OCI-LY3 (cell line): ENCODE data around the gene FBN2.

Source experiments
- H2AFZ ChIP-seq: fragments of 200-600, 300-600 bp; shearing (Covaris generic); 2 replicates; pipeline ENCODE4 v1.6.0; 2014; ENCODE audit warnings: antibody characterized with exemption, low read depth, low read length
- H3K27ac ChIP-seq: fragments of 200-600, 300-600 bp; sonication (generic); 2 replicates; pipeline ENCODE4 v1.5.1; 2014; ENCODE audit warnings: mild to moderate bottlenecking, low read length, moderate library complexity, mixed read lengths
- H3K27me3 ChIP-seq: fragments of 200-600, 300-600 bp; sonication (generic); 2 replicates; pipeline ENCODE4 v1.6.1; 2014; ENCODE audit warnings: low read depth, low read length, mixed read lengths
- H3K36me3 ChIP-seq: fragments of 200-600, 300-600 bp; sonication (generic); replicated peaks from 2 replicates; pipeline ENCODE3; 2014; ENCODE audit warnings: low read depth, low read length, mixed read lengths
- H3K4me1 ChIP-seq: fragments of 300-600, 200-600 bp; sonication (generic); 2 replicates; pipeline ENCODE4 v1.6.1; 2014; ENCODE audit warnings: low read length, mixed read lengths
- H3K4me2 ChIP-seq: fragments of 200-600, 300-600 bp; sonication (generic); 2 replicates; pipeline ENCODE4 v1.6.1; 2014; ENCODE audit warnings: low read length, mixed read lengths
- H3K4me3 ChIP-seq: fragments of 300-600, 200-600 bp; sonication (generic); 2 replicates; pipeline ENCODE4 v1.5.1; 2014; ENCODE audit warnings: antibody characterized with exemption, mild to moderate bottlenecking, low read length, moderate library complexity
- H3K79me2 ChIP-seq: fragments of 300-600, 200-600 bp; shearing (Covaris generic); 2 replicates; pipeline ENCODE4 v1.6.1; 2014; ENCODE audit warnings: mild to moderate bottlenecking, low read length, mixed read lengths
- H3K9ac ChIP-seq: fragments of 300-600, 200-600 bp; shearing (Covaris generic); 2 replicates; pipeline ENCODE4 v1.6.0; 2014; ENCODE audit warnings: mild to moderate bottlenecking, low read length, moderate library complexity
- H3K9me3 ChIP-seq: fragments of 200-600, 300-600 bp; shearing (Covaris generic); 2 replicates; pipeline ENCODE4 v1.6.1; 2014; ENCODE audit warnings: low read length, mixed read lengths; ENCODE audit not compliant: insufficient read depth
- H4K20me1 ChIP-seq: fragments of 200-600, 300-600 bp; sonication (generic); 2 replicates; pipeline ENCODE4 v1.6.1; 2016; ENCODE audit warnings: low read length, mixed read lengths; ENCODE audit not compliant: insufficient read depth
- CTCF ChIP-seq: fragments of 200-600, 300-600 bp; sonication (generic); IDR thresholded peaks from 2 replicates; pipeline ENCODE4 v1.5.1; 2014; ENCODE audit warnings: antibody characterized with exemption, low read length, low read depth
- EZH2phosphoT487 ChIP-seq: fragments of 200-600 bp; shearing (Covaris generic); IDR thresholded peaks from 2 replicates; pipeline ENCODE4 v1.6.1; 2018; ENCODE audit warnings: antibody characterized with exemption, mixed run types, low read depth

FBN2 gene

GRCh38 chr5:128408622-128409021 lies 129.4 kb downstream of the FBN2 start:
- no peak overlapping the region for H3K4me3 ChIP-seq
- H3K79me2 ChIP-seq: no peaks in the 10 kb centered on the region
- H3K4me1 ChIP-seq: no peaks in the 10 kb centered on the region
- no peaks in the 10 kb centered on the region for H3K36me3 ChIP-seq
- no peak overlapping the region for H3K4me2 ChIP-seq
- H4K20me1 ChIP-seq: no peaks in the 10 kb centered on the region
- H3K27me3 ChIP-seq: no peaks in the 10 kb centered on the region
- TF ChIP-seq CTCF (no peak), EZH2phosphoT487 (no peak)
- H2AFZ ChIP-seq: no peak overlapping the region
- H3K9ac ChIP-seq: no peak overlapping the region
- H3K27ac ChIP-seq: no peak overlapping the region
- no peaks in the 10 kb centered on the region for H3K9me3 ChIP-seq

- Histone ChIP-seq H3K36me3 (no peaks in the 10 kb centered on the region), H3K4me3 (no peak overlapping the region), H3K27me3 (no peaks in the 10 kb centered on the region), H3K9ac (no peak overlapping the region), H2AFZ (no peak overlapping the region), H4K20me1 (no peaks in the 10 kb centered on the region), H3K79me2 (no peaks in the 10 kb centered on the region), H3K9me3 (no peaks in the 10 kb centered on the region), H3K27ac (no peak overlapping the region), H3K4me2 (no peak overlapping the region), H3K4me1 (no peaks in the 10 kb centered on the region)
- no peak for TF ChIP-seq EZH2phosphoT487
- no peak for TF ChIP-seq CTCF
These were observed 130.1 kb downstream of the FBN2 start for GRCh38 chr5:128407944-128408343.

- no peak overlapping the region for H3K4me3 ChIP-seq
- no peaks in the 10 kb centered on the region for H3K27me3 ChIP-seq
- H3K9me3 ChIP-seq: no peaks in the 10 kb centered on the region
- TF ChIP-seq EZH2phosphoT487 (no peak), CTCF (no peak)
- no peaks in the 10 kb centered on the region for H3K79me2 ChIP-seq
- no peak overlapping the region for H3K27ac ChIP-seq
- no peak overlapping the region for H3K9ac ChIP-seq
- H3K4me2 ChIP-seq: no peak overlapping the region
- H2AFZ ChIP-seq: no peak overlapping the region
- H4K20me1 ChIP-seq: no peaks in the 10 kb centered on the region
- no peaks in the 10 kb centered on the region for H3K4me1 ChIP-seq
- H3K36me3 ChIP-seq: no peaks in the 10 kb centered on the region
These were observed 131.2 kb downstream of the FBN2 start for GRCh38 chr5:128406803-128407202.

- Histone ChIP-seq H3K4me1 (no peaks in the 10 kb centered on the region), H3K9me3 (no peaks in the 10 kb centered on the region), H4K20me1 (no peaks in the 10 kb centered on the region), H2AFZ (no peak overlapping the region), H3K9ac (no peak overlapping the region), H3K36me3 (no peaks in the 10 kb centered on the region), H3K79me2 (no peaks in the 10 kb centered on the region), H3K27ac (no peak overlapping the region), H3K4me2 (no peak overlapping the region), H3K4me3 (no peak overlapping the region), H3K27me3 (no peaks in the 10 kb centered on the region)
- TF ChIP-seq CTCF: no peak
- TF ChIP-seq EZH2phosphoT487: no peak
These were observed 132.9 kb downstream of the FBN2 start for GRCh38 chr5:128405159-128405558.
